Ectodermal cell (in vitro differentiated cells): ENCODE measurements around the gene RAD51B.
"Not testable (repeated sequence)": the region's sequence is repeated elsewhere in the genome, so short reads cannot be mapped to it uniquely, and the experiment has no call there.

Experiments
- H3K27ac ChIP-seq: 2 replicates; pipeline ENCODE4 v1.7.0; 2013; ENCODE audit warnings: mild to moderate bottlenecking, low read depth, low read length; ENCODE audit not compliant: insufficient read depth, poor library complexity, severe bottlenecking
- H3K27me3 ChIP-seq: 2 replicates; pipeline ENCODE4 v1.7.0; 2013; ENCODE audit warnings: mild to moderate bottlenecking, low read length; ENCODE audit not compliant: insufficient read depth, control insufficient read depth, poor library complexity, severe bottlenecking
- H3K36me3 ChIP-seq: one replicate; pipeline ENCODE4 v1.7.0; 2013; ENCODE audit warnings: low read length; ENCODE audit not compliant: control insufficient read depth, insufficient read depth
- H3K4me1 ChIP-seq: one replicate; pipeline ENCODE4 v1.7.0; 2013; ENCODE audit warnings: low read length; ENCODE audit not compliant: control insufficient read depth, insufficient read depth
- H3K4me3 ChIP-seq: 2 replicates; pipeline ENCODE4 v1.7.0; 2013; ENCODE audit warnings: low read depth, low read length, control low read depth; ENCODE audit not compliant: insufficient read depth
- H3K9me3 ChIP-seq: 2 replicates; pipeline ENCODE4 v1.7.0; 2013; ENCODE audit warnings: mild to moderate bottlenecking, low read length, moderate library complexity; ENCODE audit not compliant: control insufficient read depth
- WGBS, 2 experiments: methylation state at CpG; one replicate each; pipeline ENCODE4 v1.1.7; 2013; ENCODE audit warnings: missing lambda C conversion rate in 2 of 2; 5-methylcytosine and 5-hydroxymethylcytosine counted together

The RAD51B gene

DNA sequence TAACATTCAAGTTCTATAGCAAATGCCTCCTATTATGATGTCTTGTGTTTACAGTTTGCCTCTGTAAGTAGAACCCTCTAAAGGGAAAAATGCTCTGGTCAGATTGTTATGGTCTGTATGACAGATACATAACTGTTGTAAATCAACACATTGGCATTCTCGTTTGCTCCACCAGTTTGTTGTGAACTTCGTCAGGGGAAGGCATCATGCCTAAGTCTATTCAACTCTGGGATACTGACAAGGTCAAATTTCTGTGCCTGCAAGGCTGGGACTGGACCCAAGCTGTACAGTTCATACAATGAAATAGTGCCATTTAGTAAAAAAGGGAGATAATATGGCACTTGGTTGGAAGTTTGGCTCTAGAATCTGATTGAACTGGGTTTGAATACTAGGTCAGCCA lies 392.3 kb downstream of the RAD51B start:
- H3K36me3 ChIP-seq: no peaks in the 10 kb centered on the region
- H3K27ac ChIP-seq: no peak overlapping the region
- no peaks in the 10 kb centered on the region for H3K9me3 ChIP-seq
- peaks cover 4% of the 10 kb centered on the region for H3K4me1 ChIP-seq
- WGBS, 2 experiments: 97 to 98% methylated on average over 2 of the region's 2 CpGs
- H3K4me3 ChIP-seq: no peak overlapping the region
- H3K27me3 ChIP-seq: no peaks in the 10 kb centered on the region

GRCh38 chr14:68212361-68212760 lies 392.8 kb downstream of the RAD51B start:
- Histone ChIP-seq H3K36me3 (no peaks in the 10 kb centered on the region), H3K27ac (no peak overlapping the region), H3K4me3 (no peak overlapping the region), H3K9me3 (no peaks in the 10 kb centered on the region), H3K27me3 (no peaks in the 10 kb centered on the region), H3K4me1 (peaks cover 6% of the 10 kb centered on the region)

DNA sequence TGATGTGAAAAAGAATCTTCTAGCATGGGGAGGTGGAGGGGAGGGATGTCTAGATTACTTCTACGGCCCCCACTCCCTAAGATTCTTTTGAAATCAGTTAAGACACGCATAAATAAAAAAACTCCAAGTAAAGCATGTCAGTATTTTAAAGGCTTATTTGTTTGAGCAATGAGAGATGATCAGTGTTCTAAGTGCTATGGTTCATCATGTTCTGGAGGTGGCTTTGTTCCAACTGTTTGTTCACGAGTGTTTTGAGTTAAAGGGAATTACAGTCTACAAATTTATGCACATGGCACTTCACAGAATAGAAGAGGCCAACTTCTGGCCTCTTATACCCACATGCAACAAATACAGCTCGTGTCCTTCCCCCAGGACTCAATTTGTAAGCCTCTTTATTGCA lies 394.9 kb downstream of the RAD51B start:
- 98 to 100% methylated on average over 2 to 4 of the region's 4 CpGs for WGBS, 2 experiments
- peaks cover 6% of the 10 kb centered on the region for H3K4me1 ChIP-seq

GRCh38 chr14:68215629-68216028 lies 396.1 kb downstream of the RAD51B start:
- Histone ChIP-seq H3K9me3 (no peaks in the 10 kb centered on the region), H3K27me3 (no peaks in the 10 kb centered on the region)
- WGBS, 2 experiments: 90 to 99% methylated on average over 2 of the region's 2 CpGs

More for the DNA sequence above, 394.9 kb downstream of the RAD51B start:
- H3K36me3 ChIP-seq: no peaks in the 10 kb centered on the region
- no peaks in the 10 kb centered on the region for H3K9me3 ChIP-seq
- no peaks in the 10 kb centered on the region for H3K27me3 ChIP-seq
- no peak overlapping the region for H3K4me3 ChIP-seq
- no peak overlapping the region for H3K27ac ChIP-seq

GRCh38 chr14:68216079-68216478 lies 396.5 kb downstream of the RAD51B start:
- 83 to 91% methylated on average over 3 of the region's 3 CpGs for WGBS, 2 experiments
- Histone ChIP-seq H3K4me1 (peaks cover 6% of the 10 kb centered on the region), H3K9me3 (no peaks in the 10 kb centered on the region), H3K27me3 (no peaks in the 10 kb centered on the region), H3K27ac (no peak overlapping the region), H3K4me3 (no peak overlapping the region), H3K36me3 (no peaks in the 10 kb centered on the region)

More at GRCh38 chr14:68215629-68216028, 396.1 kb downstream of the RAD51B start:
- Histone ChIP-seq H3K27ac (no peak overlapping the region), H3K4me3 (no peak overlapping the region), H3K36me3 (no peaks in the 10 kb centered on the region), H3K4me1 (peaks cover 6% of the 10 kb centered on the region)

DNA sequence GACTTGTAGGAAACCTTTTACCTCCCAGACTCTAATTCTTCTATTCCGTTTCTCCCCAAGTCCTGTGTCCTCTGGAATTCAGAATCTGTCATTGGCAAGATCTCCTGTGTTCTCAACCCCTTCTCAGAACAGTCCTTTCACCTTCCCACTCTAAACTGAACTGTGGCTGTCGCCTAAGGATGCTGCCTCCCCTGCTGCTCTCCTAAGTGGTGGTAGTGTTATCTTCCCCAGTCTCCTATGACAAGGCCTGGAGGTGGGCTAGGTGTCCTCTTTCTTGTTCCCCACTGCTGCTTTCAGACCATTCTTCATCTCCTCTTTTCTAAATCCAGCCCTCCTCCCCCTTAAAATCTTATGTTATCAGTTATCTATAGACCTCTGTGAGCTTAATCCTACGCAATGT lies 397.4 kb downstream of the RAD51B start:
- H3K27me3 ChIP-seq: no peaks in the 10 kb centered on the region
- no peaks in the 10 kb centered on the region for H3K36me3 ChIP-seq
- 77 to 81% methylated on average over 3 of the region's 3 CpGs for WGBS, 2 experiments
- H3K9me3 ChIP-seq: no peaks in the 10 kb centered on the region
- H3K27ac ChIP-seq: no peak overlapping the region
- H3K4me3 ChIP-seq: no peak overlapping the region
- H3K4me1 ChIP-seq: peaks cover 6% of the 10 kb centered on the region

DNA sequence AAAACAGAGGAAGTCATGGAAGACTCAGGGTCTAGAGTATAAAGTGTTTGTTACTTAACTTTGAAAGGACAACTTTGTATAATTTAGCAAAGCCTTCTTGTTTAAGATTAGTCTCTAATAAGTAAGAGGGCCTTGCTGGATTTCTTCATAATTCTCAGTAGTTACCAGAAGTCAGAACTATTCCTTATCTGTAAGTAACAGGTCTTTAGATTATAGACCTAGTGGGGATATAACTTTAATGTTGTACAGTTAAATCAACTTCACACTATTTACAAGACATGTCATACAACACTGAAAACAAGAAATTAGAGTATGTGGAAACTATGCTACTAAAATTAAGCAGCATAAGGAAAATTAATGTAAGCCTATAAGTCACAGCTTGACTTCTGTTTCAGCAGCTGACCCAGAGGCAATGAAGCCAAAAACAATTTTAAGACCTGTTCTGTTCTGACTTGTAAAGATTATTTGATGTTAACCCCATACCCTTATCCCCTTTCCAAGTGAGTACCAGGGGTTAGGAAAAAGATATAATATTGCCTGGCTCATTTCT lies 398.3 kb downstream of the RAD51B start:
- H3K27me3 ChIP-seq: no peaks in the 10 kb centered on the region
- H3K4me1 ChIP-seq: peaks cover 6% of the 10 kb centered on the region
- H3K4me3 ChIP-seq: no peak overlapping the region
- no peak overlapping the region for H3K27ac ChIP-seq
- no peaks in the 10 kb centered on the region for H3K9me3 ChIP-seq
- H3K36me3 ChIP-seq: no peaks in the 10 kb centered on the region

GRCh38 chr14:68219407-68219806 lies 399.8 kb downstream of the RAD51B start:
- H3K4me3 ChIP-seq: no peak overlapping the region
- H3K27ac ChIP-seq: no peak overlapping the region
- H3K4me1 ChIP-seq: peaks cover 11% of the 10 kb centered on the region
- H3K36me3 ChIP-seq: no peaks in the 10 kb centered on the region
- WGBS, 2 experiments: 83 to 91% methylated on average over 7 of the region's 7 CpGs
- H3K9me3 ChIP-seq: no peaks in the 10 kb centered on the region
- H3K27me3 ChIP-seq: no peaks in the 10 kb centered on the region

DNA sequence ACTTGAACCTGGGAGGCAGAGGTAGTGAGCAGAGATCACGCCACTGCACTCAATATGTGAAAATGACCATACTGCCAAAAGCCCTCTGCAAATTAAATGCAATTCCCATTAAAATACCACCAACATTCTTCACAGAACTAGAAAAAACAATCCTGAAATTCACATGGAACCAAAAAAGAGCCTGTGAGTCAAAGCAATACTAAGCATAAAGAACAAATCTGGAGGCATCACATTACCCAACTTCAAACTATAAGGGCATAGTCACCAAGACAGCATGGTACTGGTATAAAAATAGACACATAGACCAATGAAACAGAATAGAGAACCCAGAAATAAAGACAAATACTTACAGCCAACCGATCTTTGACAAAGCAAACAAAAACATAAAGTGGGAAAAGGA lies 401.5 kb downstream of the RAD51B start:
- not testable (repeated sequence) for H3K27me3 ChIP-seq, H3K36me3 ChIP-seq, H3K9me3 ChIP-seq, H3K27ac ChIP-seq, H3K4me3 ChIP-seq
- peaks cover 11% of the 10 kb centered on the region for H3K4me1 ChIP-seq
- WGBS, 2 experiments: 98 to 99% methylated on average over 2 of the region's 2 CpGs

DNA sequence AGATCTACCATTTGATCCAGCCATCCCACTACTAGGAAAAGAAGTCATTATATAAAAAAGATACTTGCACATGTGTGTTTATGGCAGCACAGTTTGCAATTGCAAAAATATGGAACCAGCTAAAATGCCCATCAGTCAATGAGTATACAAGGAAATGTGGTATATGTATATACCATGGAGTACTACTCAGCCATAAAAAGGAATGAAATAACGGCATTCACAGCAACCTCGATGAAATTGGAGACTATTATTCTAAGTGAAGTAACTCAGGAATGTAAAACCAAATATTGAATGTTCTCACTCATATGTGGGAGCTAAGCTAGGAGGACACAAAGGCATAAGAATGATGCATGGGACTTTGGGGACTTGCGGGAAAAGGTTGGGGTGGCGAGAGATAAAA lies 402.6 kb downstream of the RAD51B start:
- WGBS, 2 experiments: 92 to 96% methylated on average over 4 of the region's 4 CpGs
- peaks cover 5% of the 10 kb centered on the region for H3K4me1 ChIP-seq

GRCh38 chr14:68222726-68223125 lies 403.1 kb downstream of the RAD51B start:
- peaks cover 5% of the 10 kb centered on the region for H3K4me1 ChIP-seq
- no peaks in the 10 kb centered on the region for H3K9me3 ChIP-seq
- no peak overlapping the region for H3K27ac ChIP-seq
- no peak overlapping the region for H3K4me3 ChIP-seq
- H3K36me3 ChIP-seq: no peaks in the 10 kb centered on the region
- 94 to 95% methylated on average over 3 of the region's 3 CpGs for WGBS, 2 experiments
- H3K27me3 ChIP-seq: no peaks in the 10 kb centered on the region

More for the DNA sequence above, 402.6 kb downstream of the RAD51B start:
- Histone ChIP-seq H3K9me3 (no peaks in the 10 kb centered on the region), H3K36me3 (no peaks in the 10 kb centered on the region), H3K4me3 (no peak overlapping the region), H3K27ac (no peak overlapping the region), H3K27me3 (no peaks in the 10 kb centered on the region)
